Stimulated activated CD4-positive, alpha-beta T cell treated with anti-CD3 and anti-CD28 coated beads, Interleukin-2, amount 100 ng/mL, for 48 hours (primary cell): ENCODE results near the gene AXDND1.
A peak's percentile ranks its signal among the peaks of the same experiment; 100 is the strongest.
"Not testable (repeated sequence)": the region's sequence is repeated elsewhere in the genome, so short reads cannot be mapped to it uniquely, and the experiment has no call there.

Source experiments
- DNase-seq, 2 donors: peaks; one replicate each; pipeline ENCODE4 v3.0.0-alpha.2; 2020

Gene AXDND1

GRCh38 chr1:179366093-179366800 is 476 bp downstream of the AXDND1 start:
- no peak for DNase-seq

- DNase-seq: peak in 1 of 2 donors; percentile 7
Measured at GRCh38 chr1:179369751-179370341, 4.1 kb downstream of the AXDND1 start.

GRCh38 chr1:179372160-179372559 is 6.4 kb downstream of the AXDND1 start:
- DNase-seq: no peak

- DNase-seq: no peak
Measured at GRCh38 chr1:179376223-179376622, 10.5 kb downstream of the AXDND1 start.

GRCh38 chr1:179380299-179380698 is 14.5 kb downstream of the AXDND1 start:
- no peak for DNase-seq

GRCh38 chr1:179384027-179384426 is 18.3 kb downstream of the AXDND1 start:
- no peak for DNase-seq

GRCh38 chr1:179385510-179385909 is 19.7 kb downstream of the AXDND1 start:
- no peak for DNase-seq

- no peak for DNase-seq
Measured at GRCh38 chr1:179393721-179394120, 27.9 kb downstream of the AXDND1 start.

- not testable (repeated sequence) for DNase-seq
Measured at GRCh38 chr1:179399399-179399798, 33.6 kb downstream of the AXDND1 start.

GRCh38 chr1:179417760-179418159 is 52.0 kb downstream of the AXDND1 start:
- DNase-seq: not testable (repeated sequence)

GRCh38 chr1:179418706-179419105 is 52.9 kb downstream of the AXDND1 start:
- not testable (repeated sequence) for DNase-seq

- DNase-seq: no peak
Measured at GRCh38 chr1:179424610-179425009, 58.8 kb downstream of the AXDND1 start.

GRCh38 chr1:179425186-179425585 is 59.4 kb downstream of the AXDND1 start:
- no peak for DNase-seq

- DNase-seq: no peak
Measured at GRCh38 chr1:179437171-179437570, 71.4 kb downstream of the AXDND1 start.

GRCh38 chr1:179439646-179440045 is 73.9 kb downstream of the AXDND1 start:
- not testable (repeated sequence) for DNase-seq

GRCh38 chr1:179440301-179440700 is 74.5 kb downstream of the AXDND1 start:
- DNase-seq: not testable (repeated sequence)

- DNase-seq: no peak
Measured at GRCh38 chr1:179440971-179441370, 75.2 kb downstream of the AXDND1 start.

GRCh38 chr1:179441501-179441900 is 75.7 kb downstream of the AXDND1 start:
- DNase-seq: no peak

GRCh38 chr1:179442846-179443245 is 77.1 kb downstream of the AXDND1 start:
- not testable (repeated sequence) for DNase-seq

GRCh38 chr1:179445593-179445992 is 79.8 kb downstream of the AXDND1 start:
- no peak for DNase-seq

GRCh38 chr1:179447489-179447888 is 81.7 kb downstream of the AXDND1 start:
- DNase-seq: no peak

GRCh38 chr1:179448437-179449149 is 82.8 kb downstream of the AXDND1 start:
- no peak for DNase-seq

GRCh38 chr1:179459606-179460206 is 93.9 kb downstream of the AXDND1 start:
- DNase-seq: not testable (repeated sequence)

GRCh38 chr1:179465661-179466060 is 99.9 kb downstream of the AXDND1 start:
- not testable (repeated sequence) for DNase-seq
